ENCODE data around the gene MORC4. TPM values are rescaled to one million over a fixed set of nuclear protein-coding genes. Genes with fewer than 3 reads are reported as not detected.

The MORC4 gene
- polyA plus RNA-seq, 4 donors: 18.9 to 31.1 (median 23.4) TPM

GRCh38 chrX:106917830-106918500, 82.0 kb downstream of the MORC4 start:
- DNase-seq (ENCODE audit: low read depth in 4 of 4, low spot score in 3 of 4): no peak

DNA sequence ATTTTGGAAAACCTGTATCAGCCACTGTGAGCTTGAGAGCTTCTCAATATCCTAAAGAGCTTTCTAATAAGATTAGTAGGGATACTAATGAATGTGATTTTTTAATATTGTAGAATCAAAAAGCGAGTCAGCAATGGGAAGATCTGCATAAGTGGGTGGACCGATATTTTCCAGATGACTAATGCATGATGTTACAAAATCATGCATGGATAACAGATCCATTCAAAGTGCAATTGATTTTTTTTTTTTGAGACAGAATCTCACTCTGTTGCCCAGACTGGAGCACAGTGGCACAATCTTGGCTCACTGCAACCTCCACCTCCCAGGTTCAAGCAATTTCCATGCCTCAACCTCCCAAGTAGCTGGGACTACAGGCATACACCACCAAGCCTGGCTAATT, 87.1 kb downstream of the MORC4 start:
- DNase-seq (ENCODE audit: low read depth in 4 of 4, low spot score in 3 of 4): no peak

GRCh38 chrX:106906361-106906760, 93.7 kb downstream of the MORC4 start:
- DNase-seq (ENCODE audit: low read depth in 4 of 4, low spot score in 3 of 4): peak in 2 of 4 donors; percentile 45 to 52

GRCh38 chrX:106905064-106905708, 94.8 kb downstream of the MORC4 start:
- no peak for DNase-seq (ENCODE audit: low read depth in 4 of 4, low spot score in 3 of 4)

DNA sequence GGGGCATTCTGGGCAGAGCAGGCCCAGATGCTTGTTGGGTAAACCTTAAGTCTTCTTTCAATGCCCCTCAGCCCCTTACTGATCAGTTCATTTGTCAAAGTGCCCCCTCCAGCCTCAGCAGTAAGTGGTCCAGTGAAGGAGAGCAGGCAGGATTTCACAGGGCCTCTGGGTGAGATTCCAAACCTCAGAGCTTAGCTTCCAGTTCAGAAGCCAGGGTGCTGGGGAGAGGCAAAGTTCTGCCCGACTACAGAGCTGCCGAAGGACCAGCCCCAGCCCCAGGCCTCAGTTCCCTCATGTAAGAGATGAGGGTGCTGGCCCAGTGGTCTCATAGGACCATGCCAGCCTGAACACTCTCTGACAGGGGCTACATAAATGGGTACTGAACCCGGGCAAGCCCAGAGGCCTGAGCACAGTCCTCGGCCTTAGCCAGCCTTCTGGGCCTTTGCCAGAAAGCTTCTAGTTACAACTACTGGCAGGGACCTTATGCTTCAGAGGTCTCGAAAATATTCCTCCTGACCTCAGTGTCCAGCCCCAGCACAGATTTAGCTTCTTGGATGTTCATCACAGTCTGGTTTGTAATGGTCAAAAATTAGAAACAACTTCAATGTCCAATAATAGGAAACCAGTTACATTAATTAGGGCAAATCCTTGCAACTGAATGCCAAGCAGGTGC, 96.0 kb downstream of the MORC4 start:
- no peak for DNase-seq (ENCODE audit: low read depth in 4 of 4, low spot score in 3 of 4)

DNA sequence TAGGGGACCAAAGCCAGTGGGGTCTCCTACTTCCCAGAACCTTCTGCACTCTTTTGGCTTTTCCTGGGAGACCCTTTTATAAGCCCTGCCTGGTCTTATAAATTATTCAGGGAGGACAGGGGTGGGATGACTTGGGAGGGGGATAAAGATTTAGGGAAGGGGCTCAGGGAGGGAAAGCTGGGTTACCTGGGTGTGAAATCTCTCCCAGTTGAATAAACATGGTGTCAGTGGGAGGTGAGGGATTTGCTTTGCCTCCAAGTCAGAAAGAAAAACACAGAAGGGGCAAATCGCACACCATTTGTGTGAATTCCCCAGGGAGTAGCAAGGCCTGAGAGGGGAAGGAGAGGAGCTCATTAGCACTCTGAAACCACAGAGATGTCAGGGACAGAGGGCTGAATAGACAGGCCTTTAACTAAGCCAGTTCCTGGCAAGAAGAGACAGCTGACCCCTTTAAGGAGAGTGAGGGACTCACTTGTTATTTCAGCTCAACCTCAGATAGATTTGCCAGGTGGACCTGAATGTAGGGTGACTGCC, 96.7 kb downstream of the MORC4 start, which contains the start of gene RIPPLY1:
Gene RIPPLY1 (minus strand): TSS at position 51 of the 534 bp plus-strand sequence. CDS start 54 bp downstream, outside the sequence.
- no peak for DNase-seq (ENCODE audit: low read depth in 4 of 4, low spot score in 3 of 4)

DNA sequence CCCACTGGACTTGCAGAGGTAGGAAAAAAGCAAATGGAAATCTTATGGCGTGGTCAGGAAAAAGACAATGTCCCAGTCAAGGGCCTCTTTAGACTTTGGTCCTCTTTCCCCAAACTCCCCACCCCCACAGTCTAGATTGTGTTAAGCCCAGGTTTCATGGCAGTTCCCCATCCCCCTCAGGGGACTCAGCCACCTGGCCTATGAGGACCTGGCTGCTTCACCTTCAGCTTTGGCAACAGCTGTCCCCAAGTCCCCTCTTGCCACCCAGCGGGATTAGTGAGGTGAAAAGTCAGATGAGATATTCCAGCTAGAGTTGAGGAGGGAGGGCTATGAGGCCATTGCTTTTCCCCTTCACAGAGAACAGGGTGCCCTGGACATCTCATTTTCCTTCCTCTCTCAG, 97.3 kb downstream of the MORC4 start:
- no peak for DNase-seq (ENCODE audit: low read depth in 4 of 4, low spot score in 3 of 4)

DNA sequence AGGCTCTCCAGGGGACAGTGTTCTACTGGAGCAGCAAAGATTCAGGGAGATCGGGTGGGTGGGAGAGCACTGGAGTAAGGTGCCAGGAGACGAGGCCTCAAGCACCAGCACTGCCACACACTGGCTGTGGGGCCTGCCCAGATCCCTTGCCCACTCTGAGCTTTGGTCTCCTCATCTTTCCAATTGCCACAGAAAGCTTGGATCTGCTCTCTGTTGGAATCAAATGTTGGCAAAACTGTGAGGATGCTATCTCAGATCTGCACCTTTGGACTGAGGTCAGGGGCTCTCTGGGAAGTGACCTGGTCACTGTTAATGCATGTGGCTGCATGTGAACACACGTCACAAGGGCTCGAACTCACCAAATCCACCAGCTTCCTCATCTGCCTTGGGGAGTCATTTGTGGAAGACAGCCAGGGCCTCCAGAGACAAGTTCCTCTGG, 98.2 kb downstream of the MORC4 start:
- DNase-seq (ENCODE audit: low read depth in 4 of 4, low spot score in 3 of 4): no peak

DNA sequence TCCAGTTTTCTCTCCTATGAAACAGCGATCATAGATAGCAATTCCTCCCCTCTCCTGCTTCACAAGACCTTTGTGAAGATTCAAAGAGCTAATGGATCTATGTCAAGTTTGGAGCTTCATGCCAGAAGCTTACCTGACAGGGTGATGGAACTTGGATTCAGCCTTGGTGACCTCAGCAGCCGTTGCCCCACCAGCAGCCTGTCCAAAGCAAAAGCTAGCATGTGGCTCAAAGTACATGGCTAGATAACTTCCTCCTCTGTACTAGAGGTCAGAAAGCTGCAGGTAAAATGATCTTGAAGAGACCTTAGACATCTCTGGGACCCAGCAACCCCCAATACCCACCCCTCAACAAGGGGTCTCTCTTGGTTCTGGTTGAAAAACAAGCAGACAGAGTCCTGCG, 98.7 kb downstream of the MORC4 start:
- DNase-seq (ENCODE audit: low read depth in 4 of 4, low spot score in 3 of 4): no peak

- no peak for DNase-seq (ENCODE audit: low read depth in 4 of 4, low spot score in 3 of 4)
Measured at GRCh38 chrX:106899841-106900240, 100.2 kb downstream of the MORC4 start.

DNA sequence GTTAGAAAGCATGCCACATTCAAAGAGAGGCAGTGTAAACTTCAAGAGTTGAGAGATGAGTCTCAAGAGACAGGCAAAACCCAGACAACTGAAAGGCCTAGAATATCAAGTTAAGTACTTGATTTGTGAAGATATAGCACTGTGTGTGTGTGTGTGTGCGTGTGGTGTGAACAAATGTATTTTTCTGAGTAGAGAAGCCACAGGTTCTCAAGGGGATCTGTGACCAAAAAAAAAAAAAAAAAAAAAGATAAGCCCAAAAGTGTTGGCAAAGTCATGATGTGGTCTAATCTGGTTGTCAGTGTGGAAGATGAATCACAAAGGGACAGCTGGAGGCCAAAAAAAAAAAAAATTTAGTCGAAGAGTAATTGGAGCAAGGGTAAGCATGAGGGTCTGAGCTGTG, 100.7 kb downstream of the MORC4 start:
- DNase-seq (ENCODE audit: low read depth in 4 of 4, low spot score in 3 of 4): no peak

- no peak for DNase-seq (ENCODE audit: low read depth in 4 of 4, low spot score in 3 of 4)
Measured at GRCh38 chrX:106898462-106898861, 101.5 kb downstream of the MORC4 start.

- no peak for DNase-seq (ENCODE audit: low read depth in 4 of 4, low spot score in 3 of 4)
Measured at GRCh38 chrX:106897259-106897658, 102.8 kb downstream of the MORC4 start.

GRCh38 chrX:106894978-106895452, 105.0 kb downstream of the MORC4 start:
- no peak for DNase-seq (ENCODE audit: low read depth in 4 of 4, low spot score in 3 of 4)

GRCh38 chrX:106894392-106894909, 105.6 kb downstream of the MORC4 start:
- peak in 1 of 4 donors; percentile 29 for DNase-seq (ENCODE audit: low read depth in 4 of 4, low spot score in 3 of 4)

GRCh38 chrX:106891762-106892460, 108.1 kb downstream of the MORC4 start:
- no peak for DNase-seq (ENCODE audit: low read depth in 4 of 4, low spot score in 3 of 4)
